ENCODE measurements around the gene PPM1L.

The PPM1L gene

GRCh38 chr3:161043336-161044035 is 287.5 kb downstream of the PPM1L start:
- no peak for DNase-seq (ENCODE audit: low read depth)

GRCh38 chr3:161049683-161050248 is 293.7 kb downstream of the PPM1L start:
- no peak for DNase-seq (ENCODE audit: low read depth)

GRCh38 chr3:161050935-161051334 is 294.9 kb downstream of the PPM1L start:
- no peak for DNase-seq (ENCODE audit: low read depth)

- no peak for DNase-seq (ENCODE audit: low read depth)
Observed at GRCh38 chr3:161051856-161052255, 295.8 kb downstream of the PPM1L start.

- no peak for DNase-seq (ENCODE audit: low read depth)
Observed at GRCh38 chr3:161054860-161055604, 299.0 kb downstream of the PPM1L start.

GRCh38 chr3:161064413-161064812 is 308.4 kb downstream of the PPM1L start:
- DNase-seq (ENCODE audit: low read depth) = no peak

- no peak for DNase-seq (ENCODE audit: low read depth)
Observed at GRCh38 chr3:161066930-161067329, 310.9 kb downstream of the PPM1L start.

GRCh38 chr3:161067335-161067734 is 311.3 kb downstream of the PPM1L start:
- DNase-seq (ENCODE audit: low read depth) = no peak

- no peak for DNase-seq (ENCODE audit: low read depth)
Observed at GRCh38 chr3:161069511-161070251, 313.6 kb downstream of the PPM1L start.

GRCh38 chr3:161070252-161070930 is 314.4 kb downstream of the PPM1L start:
- no peak for DNase-seq (ENCODE audit: low read depth)

GRCh38 chr3:161070980-161071663 is 315.1 kb downstream of the PPM1L start:
- DNase-seq (ENCODE audit: low read depth) = no peak

- no peak for DNase-seq (ENCODE audit: low read depth)
Observed at GRCh38 chr3:161072211-161072621, 316.2 kb downstream of the PPM1L start.

- DNase-seq (ENCODE audit: low read depth) = no peak
Observed at GRCh38 chr3:161072751-161073150, 316.7 kb downstream of the PPM1L start.

GRCh38 chr3:161073181-161073580 is 317.1 kb downstream of the PPM1L start:
- no peak for DNase-seq (ENCODE audit: low read depth)

GRCh38 chr3:161081633-161082032 is 325.6 kb downstream of the PPM1L start:
- DNase-seq (ENCODE audit: low read depth) = no peak

GRCh38 chr3:161082063-161082462 is 326.0 kb downstream of the PPM1L start:
- DNase-seq (ENCODE audit: low read depth) = no peak

GRCh38 chr3:161083131-161083530 is 327.1 kb downstream of the PPM1L start:
- DNase-seq (ENCODE audit: low read depth) = no peak

- DNase-seq (ENCODE audit: low read depth) = no peak
Observed at GRCh38 chr3:161084277-161084676, 328.2 kb downstream of the PPM1L start.

- DNase-seq (ENCODE audit: low read depth) = no peak
Observed at GRCh38 chr3:161093895-161094294, 337.9 kb downstream of the PPM1L start.

- no peak for DNase-seq (ENCODE audit: low read depth)
Observed at GRCh38 chr3:161096771-161097367, 340.8 kb downstream of the PPM1L start.

- no peak for DNase-seq (ENCODE audit: low read depth)
Observed at GRCh38 chr3:161100994-161101393, 345.0 kb downstream of the PPM1L start.

All from activated T-helper 1 cell treated with Interleukin-2 at 50 U/mL for 16 hours (primary cell).